ENCODE results near the gene FAM120A. TPM values are rescaled to one million over a fixed set of nuclear protein-coding genes. Genes with fewer than 3 reads are reported as not detected.

The FAM120A gene
- total RNA-seq, 1 experiment from 2014 or later, result 43.2 TPM

- no peak for DNase-seq
- no peak overlapping the region for H3K4me3 ChIP-seq (ENCODE audit: low read depth, low read length)
- ChIA-PET CTCF (no interaction called here), POLR2A (no interaction called here)
- no peaks in the 10 kb centered on the region for H3K36me3 ChIP-seq (ENCODE audit: control insufficient read depth, insufficient read depth, low read length)
- H3K27ac Mint-ChIP-seq (ENCODE audit: unreplicated experiment), result no peak overlapping the region
- no peak overlapping the region for H3K4me3 Mint-ChIP-seq (ENCODE audit: unreplicated experiment)
- H3K27me3 Mint-ChIP-seq (ENCODE audit: insufficient read depth, unreplicated experiment), result no peaks in the 10 kb centered on the region
- H3K9me3 ChIP-seq, result no peaks in the 10 kb centered on the region
- no TSS peak for BruUV-seq (replicated peaks)
- TF ChIP-seq CTCF (IDR thresholded peaks at IDR 0.05; ENCODE audit: insufficient read depth in 1 of 2, low read depth in 1 of 2, low read length in 1 of 2, severe bottlenecking in 1 of 2, unreplicated experiment in 1 of 2), result no peak
- no peaks in the 10 kb centered on the region for H3K9me3 Mint-ChIP-seq (ENCODE audit: unreplicated experiment)
- no peaks in the 10 kb centered on the region for H3K4me1 ChIP-seq
- intact Hi-C loops (cut with micrococcal nuclease; ENCODE audit: unreplicated experiment), result no loop called here
- peaks cover 6% of the 10 kb centered on the region for H3K4me1 Mint-ChIP-seq (ENCODE audit: low read depth, unreplicated experiment)
- H3K36me3 Mint-ChIP-seq (ENCODE audit: insufficient read depth, unreplicated experiment), result peaks cover 12% of the 10 kb centered on the region
- no peaks in the 10 kb centered on the region for H3K27me3 ChIP-seq (replicated peaks; ENCODE audit: control insufficient read depth, insufficient read depth, low read length)
Measured at GRCh38 chr9:93473411-93473810, 21.9 kb downstream of the FAM120A start.

- intact Hi-C loops (cut with micrococcal nuclease; ENCODE audit: unreplicated experiment), result no loop called here
- H3K36me3 ChIP-seq (ENCODE audit: control insufficient read depth, insufficient read depth, low read length), result no peaks in the 10 kb centered on the region
- no peaks in the 10 kb centered on the region for H3K4me1 ChIP-seq
- Mint-ChIP-seq H3K4me1 (ENCODE audit: low read depth, unreplicated experiment) (no peaks in the 10 kb centered on the region), H3K36me3 (ENCODE audit: insufficient read depth, unreplicated experiment) (peaks cover 17% of the 10 kb centered on the region), H3K4me3 (ENCODE audit: unreplicated experiment) (no peak overlapping the region), H3K27me3 (ENCODE audit: insufficient read depth, unreplicated experiment) (no peaks in the 10 kb centered on the region), H3K9me3 (ENCODE audit: unreplicated experiment) (no peaks in the 10 kb centered on the region), H3K27ac (ENCODE audit: unreplicated experiment) (no peak overlapping the region)
- H3K4me3 ChIP-seq (ENCODE audit: low read depth, low read length), result no peak overlapping the region
- DNase-seq, result no peak
- BruUV-seq (replicated peaks), result no TSS peak
- no peaks in the 10 kb centered on the region for H3K27me3 ChIP-seq (replicated peaks; ENCODE audit: control insufficient read depth, insufficient read depth, low read length)
- no peaks in the 10 kb centered on the region for H3K9me3 ChIP-seq
- ChIA-PET CTCF (no interaction called here), POLR2A (no interaction called here)
- TF ChIP-seq CTCF (IDR thresholded peaks at IDR 0.05; ENCODE audit: insufficient read depth in 1 of 2, low read depth in 1 of 2, low read length in 1 of 2, severe bottlenecking in 1 of 2, unreplicated experiment in 1 of 2), result no peak
Measured at GRCh38 chr9:93475108-93475507, 23.6 kb downstream of the FAM120A start.

- Histone ChIP-seq H3K4me1 (no peaks in the 10 kb centered on the region), H3K36me3 (ENCODE audit: control insufficient read depth, insufficient read depth, low read length) (no peaks in the 10 kb centered on the region), H3K9me3 (no peaks in the 10 kb centered on the region), H3K4me3 (ENCODE audit: low read depth, low read length) (no peak overlapping the region), H3K27me3 (replicated peaks; ENCODE audit: control insufficient read depth, insufficient read depth, low read length) (no peaks in the 10 kb centered on the region)
- no TSS peak for BruUV-seq (replicated peaks)
- no peak for DNase-seq
- POLR2A ChIA-PET, result no interaction called here
- Mint-ChIP-seq H3K4me1 (ENCODE audit: low read depth, unreplicated experiment) (no peaks in the 10 kb centered on the region), H3K27ac (ENCODE audit: unreplicated experiment) (no peak overlapping the region), H3K4me3 (ENCODE audit: unreplicated experiment) (no peak overlapping the region), H3K27me3 (ENCODE audit: insufficient read depth, unreplicated experiment) (no peaks in the 10 kb centered on the region), H3K36me3 (ENCODE audit: insufficient read depth, unreplicated experiment) (peaks cover 17% of the 10 kb centered on the region), H3K9me3 (ENCODE audit: unreplicated experiment) (no peaks in the 10 kb centered on the region)
- intact Hi-C loops (cut with micrococcal nuclease; ENCODE audit: unreplicated experiment), result no loop called here
- TF ChIP-seq CTCF (IDR thresholded peaks at IDR 0.05; ENCODE audit: insufficient read depth in 1 of 2, low read depth in 1 of 2, low read length in 1 of 2, severe bottlenecking in 1 of 2, unreplicated experiment in 1 of 2), result no peak
- CTCF ChIA-PET, result no interaction called here
Measured at GRCh38 chr9:93475856-93476255, 24.4 kb downstream of the FAM120A start.
